H1 (cell line): ENCODE results near the gene ROBO4. TPM values are rescaled to one million over a fixed set of nuclear protein-coding genes. Genes with fewer than 3 reads are reported as not detected.

ENCODE experiments used
- CBX8 ChIP-seq: fragments of 300-800, 300-1000 bp; sonication (generic); IDR thresholded peaks from 2 replicates; pipeline ENCODE4 v1.7.1; 2016; ENCODE audit warnings: low read depth, low read length, borderline replicate concordance
- CHD1 ChIP-seq: IDR thresholded peaks from 2 replicates; pipeline ENCODE4 v1.6.1; 2012; ENCODE audit warnings: low read depth, low read length, improper control_type of control experiment
- PHF8 ChIP-seq: fragments of 200-600 bp; sonication (generic); conservative IDR thresholded peaks from 2 replicates; pipeline ENCODE4 v1.7.1; 2012; ENCODE audit warnings: low read depth, mild to moderate bottlenecking, inconsistent platforms, low read length, moderate library complexity
- POLR2A ChIP-seq, 2 experiments: IDR thresholded peaks; 1 replicate in 1 of 2; 2 replicates in 1 of 2; pipeline ENCODE4 v1.6.1; 2011; ENCODE audit warnings: low read depth in 2 of 2, low read length in 2 of 2, mild to moderate bottlenecking in 2 of 2; ENCODE audit errors: control extremely low read depth in 1 of 2
- SIX5 ChIP-seq: IDR thresholded peaks from 2 replicates; pipeline ENCODE4 v1.6.1; 2011; ENCODE audit warnings: mild to moderate bottlenecking, low read depth, low read length
- SP2 ChIP-seq: IDR thresholded peaks from 2 replicates; pipeline ENCODE4 v1.6.1; 2012; ENCODE audit warnings: mild to moderate bottlenecking, low read length, inconsistent platforms
- polyA plus RNA-seq, 7 experiments: library from polyadenylated mRNA; depleted of rRNA in 3 of 7; stranded (reverse) in 5 of 7; unstranded in 2 of 7; fragments of >200 nt in 5 of 7; fragments of 200-250 nt in 2 of 7; gene quantifications; 1 replicate in 5 of 7; 2 replicates in 1 of 7; 4 replicates in 1 of 7; pipeline versions ENCODE4 v1.2.1 to v1.2.3, GENCODE V29; 2011 to 2013; ENCODE audit warnings: missing spikeins in 2 of 7, mixed read lengths in 2 of 7
- total RNA-seq: library from RNA; stranded (reverse); fragmentation: NEBNext Ultra II Directional; extraction: Animal tissue kit (Norgen Biotek cat#: 25700); gene quantifications from 2 replicates; pipeline ENCODE4 v1.2.1, GENCODE V29; 2021

ROBO4 gene
- total and polyA plus RNA-seq, 2 of the 8 experiments (the other 6 are each of a cell fraction or from before 2014, with no cell fraction given): 0.03 TPM; not detected in 1

DNA sequence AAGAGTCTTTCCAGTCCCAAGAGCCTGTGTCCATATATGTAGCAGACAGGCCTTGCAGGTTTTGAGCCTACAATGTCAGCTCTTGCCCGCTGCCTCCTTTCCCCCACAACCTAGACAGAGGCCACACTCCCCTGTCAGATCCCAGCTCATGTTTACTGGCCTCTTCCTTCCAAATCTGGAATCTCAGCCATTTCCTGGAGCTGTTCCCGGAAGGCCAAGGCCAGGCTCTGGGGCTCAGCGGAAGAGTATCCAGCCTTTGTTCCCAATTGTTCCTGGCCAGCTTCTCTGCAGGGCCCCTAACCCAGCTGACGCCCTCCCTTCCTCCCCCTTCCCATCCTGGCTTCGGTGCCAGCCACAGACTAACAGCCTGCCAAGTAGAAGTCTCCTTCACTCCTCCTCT, 1.0 kb upstream of the ROBO4 start (continued):
- TF ChIP-seq SIX5 (no peak), SP2 (no peak), POLR2A (IDR thresholded peaks at IDR 0.05; ENCODE audit: control extremely low read depth in 1 of 2, low read depth in 2 of 2, low read length in 2 of 2) (no peak), PHF8 (no peak), CHD1 (no peak), CBX8 (no peak)
